ENCODE measurements around the gene SUGCT.

The SUGCT gene

DNA sequence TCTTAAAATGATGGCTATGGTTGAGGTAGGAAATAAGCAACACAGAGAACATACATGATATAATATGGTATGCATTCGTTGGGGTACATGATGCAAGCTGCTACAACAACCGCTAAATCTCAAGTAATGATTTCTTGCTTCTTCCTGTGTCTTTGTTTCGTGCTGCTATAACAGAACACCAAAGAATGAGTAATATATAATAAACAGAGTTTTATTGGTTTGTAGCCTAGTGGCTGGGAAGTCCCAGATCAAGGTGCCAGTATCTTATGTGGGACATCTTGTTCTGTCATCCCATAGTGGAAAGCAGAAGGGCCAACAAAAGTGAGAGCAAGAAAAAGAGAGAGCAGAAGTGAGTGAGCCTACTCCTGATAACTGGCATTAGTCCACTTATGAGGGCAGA is 689.7 kb downstream of the SUGCT start:
- Histone ChIP-seq H3K36me3 (ENCODE audit: control insufficient read depth, insufficient read depth, low read length) (no peaks in the 10 kb centered on the region), H3K4me3 (ENCODE audit: low read depth, low read length) (no peak overlapping the region), H2AFZ (no peak overlapping the region), H3K27me3 (ENCODE audit: control insufficient read depth, insufficient read depth, low read length) (no peaks in the 10 kb centered on the region), H3K4me2 (ENCODE audit: low read length) (no peak overlapping the region), H3K9me3 (ENCODE audit: control insufficient read depth, low read length) (no peaks in the 10 kb centered on the region), H3K79me2 (no peaks in the 10 kb centered on the region), H3K4me1 (peaks cover 23% of the 10 kb centered on the region), H3K27ac (no peak overlapping the region), H3K9ac (no peak overlapping the region)
- TF ChIP-seq CTCF (IDR thresholded peaks at IDR 0.05), result no peak

DNA sequence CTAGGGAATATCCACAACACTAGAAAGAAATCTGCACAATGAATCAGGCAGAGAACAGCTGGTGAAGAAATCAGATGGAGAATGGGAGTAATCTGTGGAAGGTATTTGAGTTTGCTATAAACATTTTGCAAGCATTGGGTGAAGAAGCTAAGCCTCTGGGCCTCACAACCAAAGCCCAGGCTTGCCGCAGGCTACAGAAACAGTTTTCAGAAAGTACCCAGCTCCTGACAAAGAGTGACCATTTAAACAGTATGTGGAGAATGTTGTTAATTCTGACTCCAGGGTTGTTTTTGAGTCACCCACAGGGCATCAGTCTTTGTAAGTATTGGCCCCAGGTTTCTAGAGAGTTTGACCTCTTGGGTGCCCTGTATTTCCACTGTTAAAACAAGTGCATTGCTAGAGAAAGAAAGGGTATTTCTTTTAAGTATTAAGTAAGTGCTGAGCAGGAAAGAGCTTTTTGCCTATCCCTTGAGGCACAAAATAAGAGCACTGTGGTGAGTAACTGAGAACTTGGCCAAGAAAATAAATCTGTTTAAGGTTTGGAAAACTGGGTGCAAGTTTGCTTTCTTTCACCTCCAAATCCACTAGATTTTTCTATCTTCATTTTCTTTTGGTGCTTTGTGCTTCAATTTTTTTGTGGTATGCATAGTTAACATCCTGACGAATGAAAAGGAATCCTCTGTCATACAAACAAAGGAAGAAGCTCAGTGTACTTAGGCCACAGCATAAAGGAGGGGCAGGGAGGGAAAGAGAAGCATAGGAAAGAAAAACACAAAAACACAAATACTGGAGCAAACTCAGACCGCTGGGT is 691.8 kb downstream of the SUGCT start:
- Histone ChIP-seq H3K4me3 (ENCODE audit: low read depth, low read length) (no peak overlapping the region), H3K27me3 (ENCODE audit: control insufficient read depth, insufficient read depth, low read length) (no peaks in the 10 kb centered on the region), H3K4me2 (ENCODE audit: low read length) (no peak overlapping the region), H2AFZ (peak overlapping the region; percentile 78), H3K36me3 (ENCODE audit: control insufficient read depth, insufficient read depth, low read length) (no peaks in the 10 kb centered on the region), H3K9ac (no peak overlapping the region), H3K79me2 (no peaks in the 10 kb centered on the region), H3K4me1 (peaks cover 30% of the 10 kb centered on the region), H3K27ac (peak overlapping the region; percentile 96), H3K9me3 (ENCODE audit: control insufficient read depth, low read length) (no peaks in the 10 kb centered on the region)
- no peak for TF ChIP-seq CTCF (IDR thresholded peaks at IDR 0.05)

GRCh38 chr7:40827222-40828085 is 692.6 kb downstream of the SUGCT start:
- Histone ChIP-seq H3K36me3 (ENCODE audit: control insufficient read depth, insufficient read depth, low read length) (no peaks in the 10 kb centered on the region), H3K9ac (no peak overlapping the region), H3K4me2 (ENCODE audit: low read length) (no peak overlapping the region), H3K79me2 (no peaks in the 10 kb centered on the region), H3K9me3 (ENCODE audit: control insufficient read depth, low read length) (no peaks in the 10 kb centered on the region), H3K4me3 (ENCODE audit: low read depth, low read length) (no peak overlapping the region), H3K4me1 (peaks cover 38% of the 10 kb centered on the region), H3K27ac (peak overlapping the region; percentile 96), H3K27me3 (ENCODE audit: control insufficient read depth, insufficient read depth, low read length) (no peaks in the 10 kb centered on the region), H2AFZ (peak overlapping the region; percentile 78)
- no peak for TF ChIP-seq CTCF (IDR thresholded peaks at IDR 0.05)

DNA sequence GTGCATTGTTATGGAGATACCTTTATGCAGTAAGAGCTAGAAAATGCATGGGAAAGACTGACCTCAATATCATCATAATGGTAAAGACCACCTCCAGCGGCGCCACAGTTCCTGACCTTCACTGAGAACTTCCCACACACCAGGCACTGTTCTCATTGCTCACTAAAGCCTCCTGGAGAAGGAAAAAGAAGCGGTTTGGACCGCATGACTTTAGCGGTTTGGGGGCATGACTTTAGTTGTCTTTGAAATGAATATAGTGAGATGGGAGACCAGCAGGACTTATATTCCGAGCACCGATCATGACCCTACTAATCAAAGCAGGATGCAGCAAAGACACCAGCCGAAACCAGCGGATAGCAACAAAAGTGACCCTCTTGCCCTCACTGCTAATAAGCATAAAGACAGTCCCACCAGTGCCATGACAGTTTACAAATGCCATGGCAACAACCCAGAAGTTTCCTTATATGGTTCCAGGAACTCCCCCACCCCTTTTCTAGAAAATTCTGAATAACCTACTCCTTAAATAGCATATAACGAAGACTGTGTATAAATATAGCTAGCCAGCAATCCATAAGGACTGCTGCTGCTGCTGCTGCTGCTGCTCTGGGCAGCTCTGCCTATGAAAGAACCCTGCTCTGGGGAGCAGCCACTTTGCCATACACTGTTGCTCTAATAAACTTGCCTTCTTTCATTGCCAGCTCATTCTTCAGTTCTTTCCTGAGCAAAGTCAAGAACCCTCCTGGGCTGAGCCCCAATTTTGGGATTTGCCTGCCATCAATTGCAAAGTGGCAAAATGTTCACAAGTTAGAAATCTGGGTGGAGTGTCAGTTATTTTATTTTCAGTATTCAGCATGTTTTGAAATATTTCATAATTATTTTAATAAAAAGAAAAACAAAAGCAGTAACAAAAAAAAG is 694.1 kb downstream of the SUGCT start:
- H3K9ac ChIP-seq, result no peak overlapping the region
- H3K9me3 ChIP-seq (ENCODE audit: control insufficient read depth, low read length), result no peaks in the 10 kb centered on the region
- peak overlapping the region; percentile 96 for H3K27ac ChIP-seq
- H3K36me3 ChIP-seq (ENCODE audit: control insufficient read depth, insufficient read depth, low read length), result no peaks in the 10 kb centered on the region
- no peaks in the 10 kb centered on the region for H3K79me2 ChIP-seq
- H3K4me1 ChIP-seq, result peaks cover 38% of the 10 kb centered on the region
- TF ChIP-seq CTCF (IDR thresholded peaks at IDR 0.05), result no peak
- peak overlapping the region; percentile 35 for H2AFZ ChIP-seq
- H3K27me3 ChIP-seq (ENCODE audit: control insufficient read depth, insufficient read depth, low read length), result no peaks in the 10 kb centered on the region
- H3K4me3 ChIP-seq (ENCODE audit: low read depth, low read length), result no peak overlapping the region
- H3K4me2 ChIP-seq (ENCODE audit: low read length), result no peak overlapping the region

Data from parathyroid adenoma (tissue), 2 donors.